NCI-H524 treated with DMSO at 0.1 percent for 48 hours (cell line): ENCODE measurements around the gene CCDC12.
"Not testable (repeated sequence)": the region's sequence is repeated elsewhere in the genome, so short reads cannot be mapped to it uniquely, and the experiment has no call there.

Experiments used
- DNase-seq: peaks from one replicate; lab custom pipeline; 2025; lab: John Stamatoyannopoulos, UW

Gene CCDC12

GRCh38 chr3:46978985-46979944 is 2.7 kb upstream of the CCDC12 start, which contains the start of gene NBEAL2:
NBEAL2 (plus strand) TSS chr3:46979666; CDS start chr3:46979862, 196 bp downstream.
- DNase-seq = peak; percentile 57

GRCh38 chr3:46978381-46978780 is 1.8 kb upstream of the CCDC12 start:
- DNase-seq = no peak

GRCh38 chr3:46977811-46978195 is 1.3 kb upstream of the CCDC12 start:
- no peak for DNase-seq

GRCh38 chr3:46974421-46975171 is 1.9 kb downstream of the CCDC12 start:
- no peak for DNase-seq

GRCh38 chr3:46972396-46972795 is 4.1 kb downstream of the CCDC12 start:
- DNase-seq = no peak

GRCh38 chr3:46971742-46972141 is 4.8 kb downstream of the CCDC12 start:
- DNase-seq = no peak

GRCh38 chr3:46971151-46971550 is 5.4 kb downstream of the CCDC12 start:
- DNase-seq = no peak

GRCh38 chr3:46970391-46971091 is 6.0 kb downstream of the CCDC12 start:
- no peak for DNase-seq

GRCh38 chr3:46968783-46969428 is 7.6 kb downstream of the CCDC12 start:
- no peak for DNase-seq

- no peak for DNase-seq
Observed at GRCh38 chr3:46966811-46967210, 9.7 kb downstream of the CCDC12 start.

- DNase-seq = no peak
Observed at GRCh38 chr3:46965151-46965550, 11.4 kb downstream of the CCDC12 start.

- not testable (repeated sequence) for DNase-seq
Observed at GRCh38 chr3:46964038-46964590, 12.4 kb downstream of the CCDC12 start.

- no peak for DNase-seq
Observed at GRCh38 chr3:46962990-46963389, 13.6 kb downstream of the CCDC12 start.

GRCh38 chr3:46962427-46962826 is 14.1 kb downstream of the CCDC12 start:
- DNase-seq = no peak

- DNase-seq = no peak
Observed at GRCh38 chr3:46960835-46961234, 15.7 kb downstream of the CCDC12 start.

- DNase-seq = no peak
Observed at GRCh38 chr3:46960081-46960701, 16.4 kb downstream of the CCDC12 start.

- no peak for DNase-seq
Observed at GRCh38 chr3:46959161-46959511, 17.4 kb downstream of the CCDC12 start.

- DNase-seq = no peak
Observed at GRCh38 chr3:46958467-46959160, 17.9 kb downstream of the CCDC12 start.

- DNase-seq = no peak
Observed at GRCh38 chr3:46957092-46957820, 19.3 kb downstream of the CCDC12 start.

GRCh38 chr3:46955801-46956259 is 20.7 kb downstream of the CCDC12 start:
- no peak for DNase-seq
